ENCODE results near the gene HS3ST3B1. TPM values are rescaled to one million over a fixed set of nuclear protein-coding genes. Genes with fewer than 3 reads are reported as not detected.

HS3ST3B1 gene
- total RNA-seq, 1 experiment from 2014 or later = 2.4 TPM

DNA sequence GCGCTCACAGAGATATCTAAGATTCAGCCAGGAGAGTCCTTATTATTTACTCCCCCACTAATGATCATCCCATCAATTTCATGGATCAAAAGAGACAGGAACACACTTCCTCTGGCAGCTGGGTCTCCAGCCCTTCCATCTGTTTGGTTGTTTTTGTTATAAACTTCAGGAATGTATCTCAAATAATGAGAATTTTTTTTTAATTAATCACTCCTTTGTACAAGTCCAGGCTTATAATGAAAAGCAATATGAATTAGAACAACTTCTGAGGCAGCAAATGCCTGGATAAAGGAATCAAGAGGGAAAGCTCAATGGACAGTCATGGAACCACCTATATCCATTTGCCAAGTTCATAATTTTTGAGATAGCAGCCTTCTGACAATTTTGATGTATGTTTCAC is 73.4 kb downstream of the HS3ST3B1 start:
- H3K4me1 ChIP-seq (ENCODE audit: control insufficient read depth in 1 of 2, insufficient read depth in 2 of 2, low read length in 2 of 2) = no peaks in the 10 kb centered on the region
- H3K4me3 ChIP-seq (replicated peaks in 1 of 2; ENCODE audit: low read depth in 1 of 2, low read length in 2 of 2) = no peak overlapping the region
- H3K9ac ChIP-seq (ENCODE audit: low read length) = no peak overlapping the region
- no peak for ATAC-seq
- no peaks in the 10 kb centered on the region for H3K9me2 ChIP-seq (ENCODE audit: insufficient read depth)
- no TSS peak for BruUV-seq (replicated peaks)
- no peak overlapping the region for H3K27ac ChIP-seq (ENCODE audit: low read depth, low read length)
- no peaks in the 10 kb centered on the region for H3K36me3 ChIP-seq (ENCODE audit: control insufficient read depth in 1 of 2, insufficient read depth in 2 of 2, low read length in 2 of 2)
- ChIA-PET RAD21 (ENCODE audit: low non-redundant PET in 1 of 2, low total read pairs in 2 of 2, uncharacterized antibody in 2 of 2, unreplicated experiment in 2 of 2) (no interaction called here), CTCF (no interaction called here), POLR2A (no interaction called here)
- no peaks in the 10 kb centered on the region for H3K9me3 ChIP-seq (ENCODE audit: control insufficient read depth in 1 of 2, insufficient read depth in 1 of 2, low read depth in 1 of 2, low read length in 2 of 2)
- no peak overlapping the region for H2AFZ ChIP-seq (ENCODE audit: low read depth, low read length, poor library complexity, severe bottlenecking)
- no peaks in the 10 kb centered on the region; the same call in 1 of the 2 replicates for H4K20me1 ChIP-seq (ENCODE audit: insufficient read depth)
- no peak for TF ChIP-seq POLR2AphosphoS5 (IDR thresholded peaks at IDR 0.05; ENCODE audit: low read depth, low read length)
- no peak for TF ChIP-seq POLR2A (IDR thresholded peaks at IDR 0.05; ENCODE audit: borderline replicate concordance, extremely low read depth, insufficient read depth, insufficient read length)
- TF ChIP-seq EZH2phosphoT487 (IDR thresholded peaks at IDR 0.05; ENCODE audit: borderline replicate concordance) = no peak
- no peak for TF ChIP-seq SIN3A (IDR thresholded peaks at IDR 0.05; ENCODE audit: low read depth)
- TF ChIP-seq ZNF274 (IDR thresholded peaks at IDR 0.05; ENCODE audit: low read depth, low read length) = no peak
- TF ChIP-seq SRF (IDR thresholded peaks at IDR 0.05; ENCODE audit: low read depth) = no peak
- TF ChIP-seq YY1 (IDR thresholded peaks at IDR 0.05; ENCODE audit: extremely low read depth, insufficient replicate concordance, low read depth, low read length) = no peak
- intact Hi-C loops (cut with micrococcal nuclease) = no loop called here
- H3K79me2 ChIP-seq (ENCODE audit: insufficient read depth, low read length) = no peaks in the 10 kb centered on the region
- DNase-seq (ENCODE audit: low read depth, low spot score) = no peak
- no peak overlapping the region for H3K4me2 ChIP-seq (ENCODE audit: low read length)
- H3K27me3 ChIP-seq (ENCODE audit: insufficient read depth, low read length) = no peaks in the 10 kb centered on the region; the same call in 1 of the 2 replicates

DNA sequence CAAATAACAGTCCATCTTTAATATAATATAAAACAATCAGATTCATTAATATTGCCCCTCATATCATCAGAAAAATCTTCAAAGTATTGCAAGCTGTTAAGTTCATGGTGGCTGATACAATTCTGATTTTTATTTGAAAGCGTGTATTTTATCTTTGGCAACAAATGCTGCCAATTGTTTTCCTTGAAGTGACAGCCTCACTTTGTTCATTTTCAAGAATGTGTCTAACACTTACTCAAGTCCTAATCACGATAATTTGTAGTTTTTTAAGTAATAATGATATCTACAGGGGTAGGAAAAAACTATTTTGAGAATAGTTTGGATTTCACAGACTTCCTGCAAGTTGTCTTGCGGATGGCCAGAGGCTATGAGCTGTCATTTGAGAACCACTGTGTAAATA is 75.8 kb downstream of the HS3ST3B1 start:
- Histone ChIP-seq H3K27ac (ENCODE audit: low read depth, low read length) (no peak overlapping the region), H3K9me3 (ENCODE audit: control insufficient read depth in 1 of 2, insufficient read depth in 1 of 2, low read depth in 1 of 2, low read length in 2 of 2) (no peaks in the 10 kb centered on the region), H2AFZ (ENCODE audit: low read depth, low read length, poor library complexity, severe bottlenecking) (no peak overlapping the region), H3K9me2 (ENCODE audit: insufficient read depth) (no peaks in the 10 kb centered on the region), H3K9ac (ENCODE audit: low read length) (no peak overlapping the region), H3K4me2 (ENCODE audit: low read length) (no peak overlapping the region), H3K36me3 (ENCODE audit: control insufficient read depth in 1 of 2, insufficient read depth in 2 of 2, low read length in 2 of 2) (no peaks in the 10 kb centered on the region), H3K79me2 (ENCODE audit: insufficient read depth, low read length) (no peaks in the 10 kb centered on the region), H3K27me3 (ENCODE audit: insufficient read depth, low read length) (no peaks in the 10 kb centered on the region; the same call in 1 of the 2 replicates), H3K4me1 (ENCODE audit: control insufficient read depth in 1 of 2, insufficient read depth in 2 of 2, low read length in 2 of 2) (no peaks in the 10 kb centered on the region), H4K20me1 (ENCODE audit: insufficient read depth) (no peaks in the 10 kb centered on the region; the same call in 1 of the 2 replicates), H3K4me3 (replicated peaks in 1 of 2; ENCODE audit: low read depth in 1 of 2, low read length in 2 of 2) (no peak overlapping the region)
- CTCF ChIA-PET = no interaction called here
- POLR2A ChIA-PET = no interaction called here
- ATAC-seq (no peak), DNase-seq (ENCODE audit: low read depth, low spot score) (no peak)
- no TSS peak for BruUV-seq (replicated peaks)
- RAD21 ChIA-PET (ENCODE audit: low non-redundant PET in 1 of 2, low total read pairs in 2 of 2, uncharacterized antibody in 2 of 2, unreplicated experiment in 2 of 2) = no interaction called here
- intact Hi-C loops (cut with micrococcal nuclease) = no loop called here
- TF ChIP-seq EZH2 (IDR thresholded peaks at IDR 0.05) = no peak
- no peak for TF ChIP-seq ZFX (IDR thresholded peaks at IDR 0.05)
- no peak for TF ChIP-seq EGR1 (IDR thresholded peaks at IDR 0.05; ENCODE audit: low read depth)
- TF ChIP-seq CEBPB (IDR thresholded peaks at IDR 0.05; ENCODE audit: low read depth) = no peak
- TF ChIP-seq POLR2A (IDR thresholded peaks at IDR 0.05; ENCODE audit: borderline replicate concordance, extremely low read depth, insufficient read depth, insufficient read length) = no peak
- TF ChIP-seq, protein P1, sequence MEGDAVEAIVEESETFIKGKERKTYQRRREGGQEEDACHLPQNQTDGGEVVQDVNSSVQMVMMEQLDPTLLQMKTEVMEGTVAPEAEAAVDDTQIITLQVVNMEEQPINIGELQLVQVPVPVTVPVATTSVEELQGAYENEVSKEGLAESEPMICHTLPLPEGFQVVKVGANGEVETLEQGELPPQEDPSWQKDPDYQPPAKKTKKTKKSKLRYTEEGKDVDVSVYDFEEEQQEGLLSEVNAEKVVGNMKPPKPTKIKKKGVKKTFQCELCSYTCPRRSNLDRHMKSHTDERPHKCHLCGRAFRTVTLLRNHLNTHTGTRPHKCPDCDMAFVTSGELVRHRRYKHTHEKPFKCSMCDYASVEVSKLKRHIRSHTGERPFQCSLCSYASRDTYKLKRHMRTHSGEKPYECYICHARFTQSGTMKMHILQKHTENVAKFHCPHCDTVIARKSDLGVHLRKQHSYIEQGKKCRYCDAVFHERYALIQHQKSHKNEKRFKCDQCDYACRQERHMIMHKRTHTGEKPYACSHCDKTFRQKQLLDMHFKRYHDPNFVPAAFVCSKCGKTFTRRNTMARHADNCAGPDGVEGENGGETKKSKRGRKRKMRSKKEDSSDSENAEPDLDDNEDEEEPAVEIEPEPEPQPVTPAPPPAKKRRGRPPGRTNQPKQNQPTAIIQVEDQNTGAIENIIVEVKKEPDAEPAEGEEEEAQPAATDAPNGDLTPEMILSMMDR (IDR thresholded peaks at IDR 0.05 in 2 of 3, conservative IDR thresholded peaks at IDR 0.05 in 1 of 3; ENCODE audit: borderline replicate concordance in 1 of 3, insufficient read depth in 1 of 3, low read depth in 2 of 3, low read length in 2 of 3) = no peak
- TF ChIP-seq, protein P2, sequence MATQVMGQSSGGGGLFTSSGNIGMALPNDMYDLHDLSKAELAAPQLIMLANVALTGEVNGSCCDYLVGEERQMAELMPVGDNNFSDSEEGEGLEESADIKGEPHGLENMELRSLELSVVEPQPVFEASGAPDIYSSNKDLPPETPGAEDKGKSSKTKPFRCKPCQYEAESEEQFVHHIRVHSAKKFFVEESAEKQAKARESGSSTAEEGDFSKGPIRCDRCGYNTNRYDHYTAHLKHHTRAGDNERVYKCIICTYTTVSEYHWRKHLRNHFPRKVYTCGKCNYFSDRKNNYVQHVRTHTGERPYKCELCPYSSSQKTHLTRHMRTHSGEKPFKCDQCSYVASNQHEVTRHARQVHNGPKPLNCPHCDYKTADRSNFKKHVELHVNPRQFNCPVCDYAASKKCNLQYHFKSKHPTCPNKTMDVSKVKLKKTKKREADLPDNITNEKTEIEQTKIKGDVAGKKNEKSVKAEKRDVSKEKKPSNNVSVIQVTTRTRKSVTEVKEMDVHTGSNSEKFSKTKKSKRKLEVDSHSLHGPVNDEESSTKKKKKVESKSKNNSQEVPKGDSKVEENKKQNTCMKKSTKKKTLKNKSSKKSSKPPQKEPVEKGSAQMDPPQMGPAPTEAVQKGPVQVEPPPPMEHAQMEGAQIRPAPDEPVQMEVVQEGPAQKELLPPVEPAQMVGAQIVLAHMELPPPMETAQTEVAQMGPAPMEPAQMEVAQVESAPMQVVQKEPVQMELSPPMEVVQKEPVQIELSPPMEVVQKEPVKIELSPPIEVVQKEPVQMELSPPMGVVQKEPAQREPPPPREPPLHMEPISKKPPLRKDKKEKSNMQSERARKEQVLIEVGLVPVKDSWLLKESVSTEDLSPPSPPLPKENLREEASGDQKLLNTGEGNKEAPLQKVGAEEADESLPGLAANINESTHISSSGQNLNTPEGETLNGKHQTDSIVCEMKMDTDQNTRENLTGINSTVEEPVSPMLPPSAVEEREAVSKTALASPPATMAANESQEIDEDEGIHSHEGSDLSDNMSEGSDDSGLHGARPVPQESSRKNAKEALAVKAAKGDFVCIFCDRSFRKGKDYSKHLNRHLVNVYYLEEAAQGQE (IDR thresholded peaks at IDR 0.05; ENCODE audit: low read depth) = no peak
- TF ChIP-seq, protein P3, sequence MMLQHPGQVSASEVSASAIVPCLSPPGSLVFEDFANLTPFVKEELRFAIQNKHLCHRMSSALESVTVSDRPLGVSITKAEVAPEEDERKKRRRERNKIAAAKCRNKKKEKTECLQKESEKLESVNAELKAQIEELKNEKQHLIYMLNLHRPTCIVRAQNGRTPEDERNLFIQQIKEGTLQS (IDR thresholded peaks at IDR 0.05) = no peak
- TF ChIP-seq CBX3 (IDR thresholded peaks at IDR 0.05; ENCODE audit: low read depth) = no peak
- TF ChIP-seq ELF1 (IDR thresholded peaks at IDR 0.05; ENCODE audit: borderline replicate concordance, low read depth) = no peak
- TF ChIP-seq TCF7L2 (IDR thresholded peaks at IDR 0.05; ENCODE audit: borderline replicate concordance, extremely low read depth, insufficient read depth, insufficient read length) = no peak
- no peak for TF ChIP-seq YY1 (IDR thresholded peaks at IDR 0.05; ENCODE audit: extremely low read depth, insufficient replicate concordance, low read depth, low read length)
